HepG2 (cell line): Measurements from ENCODE around the gene TNP2. TPM values are rescaled to one million over a fixed set of nuclear protein-coding genes. Genes with fewer than 3 reads are reported as not detected.
A peak's percentile ranks its signal among the peaks of the same experiment; 100 is the strongest.

ENCODE experiments used
- BCL3 ChIP-seq: sonication (generic); formaldehyde crosslinking; IDR thresholded peaks from 2 replicates; pipeline ENCODE4 v1.5.1; 2020; ENCODE audit warnings: mild to moderate bottlenecking, missing genetic modification reagents, moderate library complexity
- CBX5 ChIP-seq: sonication (generic); formaldehyde crosslinking; IDR thresholded peaks from 2 replicates; pipeline ENCODE4 v1.4.0; 2020; ENCODE audit warnings: missing genetic modification reagents, borderline replicate concordance
- E2F1 ChIP-seq: sonication (generic); formaldehyde crosslinking; IDR thresholded peaks from 2 replicates; pipeline ENCODE4 v1.5.0; 2020; ENCODE audit warnings: missing genetic modification reagents
- HHEX ChIP-seq: IDR thresholded peaks from 2 replicates; pipeline ENCODE4 v1.6.1; 2016; ENCODE audit warnings: control low read depth
- KMT2A ChIP-seq: sonication (generic); formaldehyde crosslinking; IDR thresholded peaks from 2 replicates; pipeline ENCODE4 v1.4.0; 2020; ENCODE audit warnings: missing genetic modification reagents
- MTF2 ChIP-seq: sonication (generic); formaldehyde crosslinking; IDR thresholded peaks from 2 replicates; pipeline ENCODE4 v1.5.0; 2020; ENCODE audit warnings: missing genetic modification reagents, borderline replicate concordance
- NFYB ChIP-seq: sonication (generic); formaldehyde crosslinking; IDR thresholded peaks from 2 replicates; pipeline ENCODE4 v1.4.0; 2020; ENCODE audit warnings: missing genetic modification reagents
- PAF1 ChIP-seq: IDR thresholded peaks from 2 replicates; pipeline ENCODE4 v1.6.1; 2016; ENCODE audit warnings: missing genetic modification reagents, missing compliant biosample characterization
- PRMT3 ChIP-seq: sonication (generic); formaldehyde crosslinking; IDR thresholded peaks from 2 replicates; pipeline ENCODE4 v1.8.1; 2022; ENCODE audit warnings: low read depth, mild to moderate bottlenecking, moderate library complexity, missing genetic modification reagents, borderline replicate concordance
- SIN3B ChIP-seq: fragments of 150-350 bp; IDR thresholded peaks from 2 replicates; pipeline ENCODE4 v1.6.1; 2014; ENCODE audit warnings: low read length
- SMAD1 ChIP-seq: sonication (generic); formaldehyde crosslinking; IDR thresholded peaks from 2 replicates; pipeline ENCODE4 v1.4.0; 2020; ENCODE audit warnings: missing genetic modification reagents, low read depth, mild to moderate bottlenecking, borderline replicate concordance
- SYNCRIP ChIP-seq: fragments of 200-400 bp; formaldehyde crosslinking; IDR thresholded peaks from 2 replicates; pipeline ENCODE4 v1.6.1; 2018; ENCODE audit warnings: mild to moderate bottlenecking, low read depth, low read length; ENCODE audit not compliant: insufficient read depth
- ZBTB3 ChIP-seq: sonication (generic); formaldehyde crosslinking; IDR thresholded peaks from 2 replicates; pipeline ENCODE4 v1.4.0; 2020; ENCODE audit warnings: low read depth, mild to moderate bottlenecking, moderate library complexity, missing genetic modification reagents, borderline replicate concordance
- ZNF142 ChIP-seq: sonication (generic); formaldehyde crosslinking; IDR thresholded peaks from 2 replicates; pipeline ENCODE4 v1.4.0; 2020; ENCODE audit warnings: missing genetic modification reagents
- ZNF350 ChIP-seq: sonication (generic); formaldehyde crosslinking; IDR thresholded peaks from 2 replicates; pipeline ENCODE4 v1.4.0; 2020; ENCODE audit warnings: mild to moderate bottlenecking, low read depth, missing genetic modification reagents, borderline replicate concordance
- ZNF549 ChIP-seq: sonication (generic); formaldehyde crosslinking; IDR thresholded peaks from 2 replicates; pipeline ENCODE4 v1.5.0; 2020; ENCODE audit warnings: missing genetic modification reagents
- polyA plus RNA-seq, 8 experiments: library from polyadenylated mRNA; depleted of rRNA in 3 of 8; stranded (reverse) in 7 of 8; unstranded in 1 of 8; fragments of >200 nt; fragmentation: Illumina TruSeq in 4 of 8; extraction: Trizol in 4 of 8; gene quantifications; 2 replicates each; pipeline versions ENCODE4 v1.2.1 to v1.2.3, GENCODE V29; 2011 to 2016; ENCODE audit warnings: low read depth in 4 of 8, missing spikeins in 1 of 8, mixed read lengths in 1 of 8; ENCODE audit not compliant: insufficient read depth in 1 of 8
- total RNA-seq, 5 experiments: library from RNA; depleted of rRNA; stranded (reverse); fragments of >200 nt; fragmentation: Illumina TruSeq; extraction: Trizol; gene quantifications; 2 replicates each; pipeline ENCODE4 v1.2.3, GENCODE V29; 2016; ENCODE audit warnings: low read depth in 1 of 5
- TF ChIP-seq, protein P1 (sequence below): sonication (generic); formaldehyde crosslinking; IDR thresholded peaks from 2 replicates; pipeline ENCODE4 v1.5.1; 2020; ENCODE audit warnings: missing genetic modification reagents, mild to moderate bottlenecking, borderline replicate concordance

The TNP2 gene
- total and polyA plus RNA-seq, 2 of the 13 experiments (the other 11 are each of a cell fraction or from before 2014, with no cell fraction given): not detected

DNA sequence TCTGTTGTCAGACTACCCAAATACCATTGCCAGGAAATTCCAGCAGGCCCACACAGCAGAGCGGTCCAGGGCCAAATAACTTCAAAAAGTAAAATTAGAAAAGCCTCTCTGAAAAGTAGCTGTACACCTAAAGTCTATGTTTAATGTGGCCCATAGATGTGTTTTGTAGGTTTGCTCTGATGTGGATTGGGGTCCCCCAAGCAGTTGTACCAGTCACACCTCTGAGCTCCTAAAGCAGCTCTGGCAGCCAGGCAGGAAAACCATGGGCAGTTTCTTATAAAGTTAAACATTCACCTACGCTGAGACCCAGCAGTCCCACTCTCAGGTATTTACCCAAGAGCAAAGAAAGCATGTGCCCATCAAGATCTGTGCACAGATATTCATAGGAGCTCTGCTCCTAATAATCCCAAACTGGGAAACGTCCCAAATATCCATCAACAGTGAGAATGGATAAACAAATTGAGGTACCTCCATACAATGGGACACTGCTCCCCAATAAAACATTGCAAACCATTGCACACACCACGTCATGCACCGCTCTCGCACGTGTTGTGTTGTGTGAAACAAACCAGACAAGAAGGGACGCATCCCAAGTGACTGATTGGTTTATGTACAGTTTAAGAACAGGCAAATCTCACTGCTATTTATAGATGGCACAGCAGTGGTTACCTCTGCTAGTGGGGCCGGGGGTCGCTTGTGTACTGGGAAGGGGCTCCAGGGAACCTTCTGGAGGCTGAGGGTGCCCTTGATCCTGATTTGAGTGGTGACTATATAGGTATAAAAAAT is 27.8 kb upstream of the TNP2 start (continued):
- TF ChIP-seq PRMT3 (CRISPR knock-in tag) (0 out of 2 replicates have a peak, but pooled peaks have one; percentile 60), ZNF142 (no peak), SMAD1 (0 out of 2 replicates have a peak, but pooled peaks have one; percentile 15), E2F1 (0 out of 2 replicates have a peak, but pooled peaks have one; percentile 50), PAF1 (CRISPR knock-in tag) (no peak), NFYB (CRISPR knock-in tag) (peak; percentile 38; the same call in 1 of the 2 replicates), ZNF350 (CRISPR knock-in tag) (0 out of 2 replicates have a peak, but pooled peaks have one; percentile 31), SYNCRIP (no peak), HHEX (CRISPR knock-in tag) (no peak), BCL3 (CRISPR knock-in tag) (no peak), KMT2A (CRISPR knock-in tag) (peak; percentile 20; the same call in 1 of the 2 replicates), CBX5 (CRISPR knock-in tag) (0 out of 2 replicates have a peak, but pooled peaks have one; percentile 14), ZBTB3 (CRISPR knock-in tag) (0 out of 2 replicates have a peak, but pooled peaks have one; percentile 58), MTF2 (CRISPR knock-in tag) (0 out of 2 replicates have a peak, but pooled peaks have one; percentile 36), ZNF549 (CRISPR knock-in tag) (no peak), SIN3B (no peak; the same call in 1 of the 2 replicates)
- TF ChIP-seq, protein P1, sequence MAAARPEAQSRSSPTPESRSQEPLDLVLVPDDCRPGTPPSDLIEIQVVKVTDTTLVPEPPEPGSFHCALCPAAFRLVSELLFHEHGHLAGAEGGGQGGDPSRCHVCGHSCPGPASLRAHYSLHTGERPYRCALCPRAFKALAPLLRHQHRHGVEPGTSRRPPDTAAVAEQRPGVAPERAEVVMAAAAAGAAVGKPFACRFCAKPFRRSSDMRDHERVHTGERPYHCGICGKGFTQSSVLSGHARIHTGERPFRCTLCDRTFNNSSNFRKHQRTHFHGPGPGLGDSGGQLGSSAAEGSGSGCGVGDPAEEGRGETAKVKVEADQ (CRISPR knock-in tag): no peak
